ENCODE results near the gene CREB5.

The CREB5 gene

DNA sequence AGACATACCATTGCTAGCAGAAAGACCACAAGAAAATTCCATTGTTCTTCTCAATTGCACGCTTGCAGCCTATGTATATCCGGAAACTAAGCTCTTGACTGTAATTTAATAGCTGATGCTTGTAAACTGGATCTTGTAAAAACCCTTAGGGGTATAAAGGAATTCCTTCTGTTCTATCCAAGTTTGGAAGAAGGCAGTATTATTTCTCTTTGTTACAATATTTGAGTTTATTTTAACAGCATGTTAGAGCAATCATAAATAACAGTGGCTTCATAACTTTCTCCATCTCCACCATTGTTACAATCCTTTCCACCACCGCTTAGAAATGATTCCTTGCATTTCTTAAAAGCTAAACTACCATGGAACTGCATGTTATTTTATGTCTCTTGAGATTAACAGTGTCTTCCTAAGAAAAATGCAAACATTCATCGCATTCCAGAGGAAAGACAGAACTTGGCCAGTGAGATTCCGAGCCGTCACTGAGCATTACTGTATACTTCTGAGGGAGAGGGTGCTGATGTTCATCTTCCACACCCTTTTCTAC is 453.4 kb downstream of the CREB5 start:
- DNase-seq (ENCODE audit: low read depth) = peak; percentile 10
- TF ChIP-seq, protein P1, sequence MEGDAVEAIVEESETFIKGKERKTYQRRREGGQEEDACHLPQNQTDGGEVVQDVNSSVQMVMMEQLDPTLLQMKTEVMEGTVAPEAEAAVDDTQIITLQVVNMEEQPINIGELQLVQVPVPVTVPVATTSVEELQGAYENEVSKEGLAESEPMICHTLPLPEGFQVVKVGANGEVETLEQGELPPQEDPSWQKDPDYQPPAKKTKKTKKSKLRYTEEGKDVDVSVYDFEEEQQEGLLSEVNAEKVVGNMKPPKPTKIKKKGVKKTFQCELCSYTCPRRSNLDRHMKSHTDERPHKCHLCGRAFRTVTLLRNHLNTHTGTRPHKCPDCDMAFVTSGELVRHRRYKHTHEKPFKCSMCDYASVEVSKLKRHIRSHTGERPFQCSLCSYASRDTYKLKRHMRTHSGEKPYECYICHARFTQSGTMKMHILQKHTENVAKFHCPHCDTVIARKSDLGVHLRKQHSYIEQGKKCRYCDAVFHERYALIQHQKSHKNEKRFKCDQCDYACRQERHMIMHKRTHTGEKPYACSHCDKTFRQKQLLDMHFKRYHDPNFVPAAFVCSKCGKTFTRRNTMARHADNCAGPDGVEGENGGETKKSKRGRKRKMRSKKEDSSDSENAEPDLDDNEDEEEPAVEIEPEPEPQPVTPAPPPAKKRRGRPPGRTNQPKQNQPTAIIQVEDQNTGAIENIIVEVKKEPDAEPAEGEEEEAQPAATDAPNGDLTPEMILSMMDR (conservative IDR thresholded peaks at IDR 0.05; ENCODE audit: low read length) = no peak
- no peak overlapping the region for H3K4me3 ChIP-seq (ENCODE audit: low read length)

DNA sequence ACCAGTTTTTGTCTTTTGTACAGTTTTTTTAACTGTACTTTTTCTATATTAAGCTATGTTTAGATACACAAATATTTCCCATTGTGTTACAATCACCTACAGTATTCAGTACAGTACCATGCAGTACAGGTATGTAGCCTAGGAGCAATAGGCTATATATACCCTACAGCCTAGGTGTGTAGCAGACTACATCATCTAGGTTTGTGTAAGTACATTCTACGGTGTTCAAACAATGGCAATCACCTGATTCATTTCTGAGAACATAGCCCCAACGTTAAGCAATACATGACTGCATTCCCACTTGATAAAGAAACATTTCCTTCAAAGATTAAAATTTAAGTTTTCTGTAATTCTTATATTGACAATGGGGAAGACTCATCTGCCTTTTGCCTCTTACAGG is 456.4 kb downstream of the CREB5 start:
- no peak overlapping the region for H3K4me3 ChIP-seq (ENCODE audit: low read length)
- TF ChIP-seq, protein P1 (conservative IDR thresholded peaks at IDR 0.05; ENCODE audit: low read length) = no peak
- no peak for DNase-seq (ENCODE audit: low read depth)

DNA sequence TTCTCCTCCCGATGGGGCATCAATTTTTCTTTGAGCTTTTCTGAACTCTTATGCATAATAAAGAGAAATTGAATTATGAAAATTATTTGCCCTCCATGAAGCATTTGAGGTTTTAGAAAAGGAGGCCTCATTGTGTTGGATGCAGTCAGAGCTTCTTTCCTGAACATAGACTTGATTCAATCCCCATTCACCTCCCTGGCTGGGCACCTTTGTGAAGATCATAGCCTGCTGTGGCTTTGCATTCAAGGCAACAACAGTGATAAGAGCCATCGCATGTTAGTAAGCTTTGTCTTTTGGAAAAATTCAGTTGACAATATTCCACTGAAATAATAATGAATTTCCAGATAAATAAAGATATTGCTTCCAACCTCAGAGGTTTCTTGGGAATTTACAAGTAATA is 458.8 kb downstream of the CREB5 start:
- DNase-seq (ENCODE audit: low read depth) = no peak
- no peak overlapping the region for H3K4me3 ChIP-seq (ENCODE audit: low read length)
- TF ChIP-seq, protein P1 (conservative IDR thresholded peaks at IDR 0.05; ENCODE audit: low read length) = no peak

DNA sequence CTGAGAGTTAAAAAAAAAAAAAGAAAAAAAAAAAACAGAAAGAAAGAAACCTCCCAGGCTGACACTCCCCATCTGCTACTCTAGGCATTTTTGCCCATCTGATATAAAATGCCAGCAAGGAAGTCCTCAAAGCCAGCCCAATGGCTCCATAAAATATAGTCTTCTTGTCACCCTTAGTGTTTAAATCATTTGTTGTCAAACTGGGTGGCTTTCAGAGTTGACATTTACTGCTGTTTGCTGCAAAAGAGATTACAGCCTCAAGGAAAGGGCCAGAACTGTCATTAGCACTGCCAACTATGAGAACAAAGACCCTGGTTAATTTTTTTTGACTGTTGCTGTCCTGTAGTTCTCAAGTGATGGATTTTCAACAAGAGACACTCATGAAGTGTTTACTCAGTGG is 459.3 kb downstream of the CREB5 start:
- TF ChIP-seq, protein P1 (conservative IDR thresholded peaks at IDR 0.05; ENCODE audit: low read length) = no peak
- no peak for DNase-seq (ENCODE audit: low read depth)
- no peak overlapping the region for H3K4me3 ChIP-seq (ENCODE audit: low read length)

DNA sequence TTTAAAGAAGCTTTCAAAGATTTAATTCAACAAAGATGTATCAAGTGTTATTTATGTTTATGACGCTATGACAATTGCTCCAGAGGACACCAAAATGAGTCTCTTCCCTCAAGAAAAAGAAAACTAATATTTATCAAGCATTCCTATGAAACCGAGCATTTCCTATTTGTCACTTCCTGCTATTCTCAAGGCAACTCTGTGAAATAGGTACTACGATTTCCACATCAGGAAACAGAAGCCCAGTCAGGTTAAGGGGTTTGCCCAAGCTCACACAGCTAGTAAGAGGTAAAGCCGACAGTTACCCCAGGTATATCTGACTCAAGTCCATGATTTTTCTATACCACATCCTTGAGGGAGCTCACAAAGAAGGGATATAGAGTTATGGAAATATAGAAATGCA is 459.9 kb downstream of the CREB5 start:
- no peak for DNase-seq (ENCODE audit: low read depth)
- no peak overlapping the region for H3K4me3 ChIP-seq (ENCODE audit: low read length)
- TF ChIP-seq, protein P1 (conservative IDR thresholded peaks at IDR 0.05; ENCODE audit: low read length) = no peak

DNA sequence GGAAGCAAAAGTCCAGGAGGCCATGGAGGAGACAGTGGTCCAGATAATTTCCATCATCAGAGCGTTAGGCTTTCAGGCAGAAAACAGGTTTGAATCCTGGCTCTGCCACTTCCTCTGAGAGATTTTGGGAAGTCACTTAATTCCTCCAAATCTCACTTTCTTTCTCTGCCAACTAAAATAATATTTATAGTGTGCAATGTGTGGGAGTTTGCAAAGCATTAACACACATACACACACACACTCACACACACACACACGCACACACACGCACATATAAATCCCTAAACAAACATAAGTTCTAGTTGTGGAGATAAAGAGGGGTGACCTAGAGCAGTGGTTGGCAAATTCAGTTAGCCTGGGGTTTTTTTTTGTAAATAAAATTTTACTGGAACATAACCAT is 461.0 kb downstream of the CREB5 start:
- no peak for DNase-seq (ENCODE audit: low read depth)
- H3K4me3 ChIP-seq (ENCODE audit: low read length) = no peak overlapping the region
- TF ChIP-seq, protein P1 (conservative IDR thresholded peaks at IDR 0.05; ENCODE audit: low read length) = no peak

DNA sequence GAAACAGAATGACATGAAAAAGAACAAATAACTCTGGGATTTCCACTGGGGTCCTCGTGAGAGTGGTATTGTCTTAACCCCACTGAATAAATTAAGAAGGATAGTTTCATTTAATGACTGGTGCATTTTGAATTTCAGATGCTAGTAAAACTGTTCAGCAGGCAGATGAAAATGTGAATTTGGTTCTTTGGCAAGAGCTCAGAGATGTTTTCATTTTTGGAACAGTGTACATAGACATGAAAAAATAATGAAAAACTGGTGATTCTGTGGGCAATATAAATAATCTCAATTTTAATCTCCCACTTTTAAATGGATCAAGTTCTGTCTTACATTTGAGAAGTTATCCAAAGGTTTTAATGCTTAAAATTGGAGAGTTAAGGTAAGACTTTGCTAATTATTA is 461.7 kb downstream of the CREB5 start:
- H3K4me3 ChIP-seq (ENCODE audit: low read length) = no peak overlapping the region
- DNase-seq (ENCODE audit: low read depth) = no peak
- TF ChIP-seq, protein P1 (conservative IDR thresholded peaks at IDR 0.05; ENCODE audit: low read length) = no peak
